MCF 10A (cell line): ENCODE results near the gene TMEM150A. TPM values are rescaled to one million over a fixed set of nuclear protein-coding genes. Genes with fewer than 3 reads are reported as not detected.

ENCODE experiments used
- BruUV-seq: library from RNA; stranded (reverse); fragments of 400-500 nt; replicated peaks from 2 replicates; lab custom pipeline; 2021; lab: Mats Ljungman, UMichigan
- CTCF ChIA-PET: fragments of 300-600 bp; sonication (Branson Sonifier 250); formaldehyde crosslinking; extraction: SDS; loops from one replicate; lab custom pipeline; 2021; ENCODE audit warnings: antibody characterized with exemption, inconsistent platforms; lab: Yijun Ruan, JAX
- POLR2A ChIA-PET: fragments of 300-600, 350-650 bp; sonication (Branson Sonifier 250); formaldehyde crosslinking; extraction: SDS; loops from one replicate; lab custom pipeline; 2020; ENCODE audit warnings: antibody characterized with exemption, inconsistent platforms; lab: Yijun Ruan, JAX
- DNase-seq: peaks from one replicate; pipeline ENCODE4 v3.0.0-alpha.2; 2018; ENCODE audit not compliant: unreplicated experiment
- H3K27ac Mint-ChIP-seq: one replicate; pipeline ENCODE4 v1.8.0; 2022; ENCODE audit warnings: mild to moderate bottlenecking, low read depth, mixed read lengths; ENCODE audit not compliant: unreplicated experiment
- H3K27me3 Mint-ChIP-seq: one replicate; pipeline ENCODE4 v1.8.0; 2022; ENCODE audit warnings: mixed read lengths; ENCODE audit not compliant: insufficient read depth, unreplicated experiment
- H3K36me3 Mint-ChIP-seq: one replicate; pipeline ENCODE4 v1.8.0; 2022; ENCODE audit warnings: mild to moderate bottlenecking, moderate library complexity, mixed read lengths; ENCODE audit not compliant: insufficient read depth, unreplicated experiment
- H3K4me1 Mint-ChIP-seq: one replicate; pipeline ENCODE4 v1.8.0; 2022; ENCODE audit warnings: mixed read lengths; ENCODE audit not compliant: insufficient read depth, unreplicated experiment
- H3K4me3 Mint-ChIP-seq: one replicate; pipeline ENCODE4 v1.8.0; 2022; ENCODE audit warnings: mild to moderate bottlenecking, moderate library complexity, mixed read lengths; ENCODE audit not compliant: unreplicated experiment
- H3K9me3 Mint-ChIP-seq: one replicate; pipeline ENCODE4 v1.8.0; 2022; ENCODE audit warnings: mixed read lengths; ENCODE audit not compliant: unreplicated experiment
- CTCF ChIP-seq: fragments of 200-600 bp; IDR thresholded peaks from one replicate; pipeline ENCODE4 v1.8.0; 2022; ENCODE audit warnings: antibody characterized with exemption, mild to moderate bottlenecking; ENCODE audit not compliant: unreplicated experiment
- intact Hi-C: fragments of 100-400 bp; cut with micrococcal nuclease; formaldehyde crosslinking; loops from 2 replicates; pipeline ENCODE4 v1.14.1; 2022
- total RNA-seq: library from RNA; stranded (reverse); gene quantifications from 2 replicates; pipeline ENCODE4 v1.2.3, GENCODE V29; 2022

The TMEM150A gene
- total RNA-seq, 1 experiment from 2014 or later: 12.5 TPM

- H3K9me3 Mint-ChIP-seq: no peaks in the 10 kb centered on the region
- DNase-seq: no peak
- ChIA-PET CTCF (interaction anchor here (0.6 to 1.3 kb wide), 3 partner anchors 11 to 666 kb away, joined by 3 to 4 read pairs (median 4); no protein-coding TSS in a partner anchor), POLR2A (interaction anchor here (0.7 to 5.4 kb wide), 11 partner anchors 8 to 253 kb away, joined by 3 to 113 read pairs (median 6); partner anchors contain the start of genes RNF181, TGOLN2 and TMEM150A)
- peak overlapping the region; percentile 79 for H3K4me3 Mint-ChIP-seq
- no TSS peak for BruUV-seq
- peaks cover 42% of the 10 kb centered on the region for H3K36me3 Mint-ChIP-seq
- intact Hi-C loops: no loop called here
- no peaks in the 10 kb centered on the region for H3K27me3 Mint-ChIP-seq
- no peak for TF ChIP-seq CTCF
- H3K27ac Mint-ChIP-seq: peak overlapping the region; percentile 94
- H3K4me1 Mint-ChIP-seq: peaks cover 11% of the 10 kb centered on the region
Measured at GRCh38 chr2:85579266-85579935, 23.1 kb downstream of the TMEM150A start.

GRCh38 chr2:85578243-85579180, 24.0 kb downstream of the TMEM150A start:
- Mint-ChIP-seq H3K36me3 (peaks cover 36% of the 10 kb centered on the region), H3K4me1 (peaks cover 11% of the 10 kb centered on the region), H3K27ac (peak overlapping the region; percentile 94), H3K4me3 (peak overlapping the region; percentile 79), H3K27me3 (no peaks in the 10 kb centered on the region), H3K9me3 (no peaks in the 10 kb centered on the region)
- DNase-seq: peak; percentile 25
- no peak for TF ChIP-seq CTCF
- intact Hi-C loops: no loop called here
- no TSS peak for BruUV-seq
- POLR2A ChIA-PET: interaction anchor here (0.6 to 5.4 kb wide), 30 partner anchors 9 to 252 kb away, joined by 3 to 113 read pairs (median 7); partner anchors contain the start of genes C2orf68, GGCX, MAT2A and RNF181
- CTCF ChIA-PET: interaction anchor here (0.6 to 1.3 kb wide), 6 partner anchors 12 to 157 kb away, joined by 3 to 6 read pairs (median 4); no protein-coding TSS in a partner anchor

GRCh38 chr2:85577386-85578242, 24.9 kb downstream of the TMEM150A start, which contains the start of gene VAMP8:
VAMP8 (plus strand) TSS chr2:85577586; CDS start chr2:85577647, 61 bp downstream.
- Mint-ChIP-seq H3K27me3 (no peaks in the 10 kb centered on the region), H3K9me3 (no peaks in the 10 kb centered on the region), H3K27ac (peak within 1 kb of the TSS; percentile 94), H3K36me3 (peaks cover 27% of the 10 kb centered on the region), H3K4me1 (peaks cover 11% of the 10 kb centered on the region), H3K4me3 (peak within 1 kb of the TSS; percentile 79)
- intact Hi-C loops: no loop called here
- POLR2A ChIA-PET: interaction anchor here (0.5 to 5.4 kb wide), 42 partner anchors 9 to 281 kb away, joined by 3 to 113 read pairs (median 6); partner anchors contain the start of genes C2orf68, GGCX, MAT2A and RNF181
- no peak for TF ChIP-seq CTCF
- TSS peak; percentile 40 for BruUV-seq
- CTCF ChIA-PET: interaction anchor here (0.6 to 1.3 kb wide), 11 partner anchors 11 to 224 kb away, joined by 3 to 6 read pairs (median 4); no protein-coding TSS in a partner anchor
- peak; percentile 80 for DNase-seq
